Astrocyte of the cerebellum (primary cell): ENCODE results near the gene RECQL5.

Experiments
- DNase-seq: peaks from one replicate; pipeline ENCODE4 v3.0.0-alpha.2; 2011; ENCODE audit warnings: low read depth
- H3K4me3 ChIP-seq: 2 replicates; pipeline ENCODE4 v1.5.1; 2011; ENCODE audit warnings: mild to moderate bottlenecking, low read depth, low read length, moderate library complexity
- in situ Hi-C: cut with HindIII; loops from 2 replicates; pipeline ENCODE4 v1.10.0; 2017; ENCODE audit warnings: low sequenced_read_pairs
- TF ChIP-seq, protein P1 (sequence below): IDR thresholded peaks from 2 replicates; pipeline ENCODE4 v1.5.1; 2012; ENCODE audit warnings: low read length, low read depth, moderate library complexity, mild to moderate bottlenecking; ENCODE audit errors: missing control alignments

The RECQL5 gene

DNA sequence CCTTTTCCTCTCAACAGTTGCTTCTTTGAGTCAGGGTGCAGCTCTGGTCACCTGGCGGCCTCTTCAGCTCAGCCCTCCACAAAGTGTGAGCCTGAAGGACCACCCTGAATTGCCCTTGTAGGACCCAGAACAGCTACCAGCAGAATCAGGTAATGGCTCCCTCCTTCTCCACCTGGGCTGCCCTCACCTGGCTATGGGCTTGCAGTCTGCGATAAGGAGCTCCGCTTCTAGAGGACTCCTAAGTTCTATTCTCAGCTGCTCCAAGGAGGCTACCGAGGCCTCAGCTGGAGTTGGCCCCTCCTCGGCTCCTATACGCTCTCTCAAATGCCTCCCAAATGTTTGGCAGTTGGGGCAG lies 20.3 kb downstream of the RECQL5 start:
- in situ Hi-C loops = no loop called here
- TF ChIP-seq, protein P1, sequence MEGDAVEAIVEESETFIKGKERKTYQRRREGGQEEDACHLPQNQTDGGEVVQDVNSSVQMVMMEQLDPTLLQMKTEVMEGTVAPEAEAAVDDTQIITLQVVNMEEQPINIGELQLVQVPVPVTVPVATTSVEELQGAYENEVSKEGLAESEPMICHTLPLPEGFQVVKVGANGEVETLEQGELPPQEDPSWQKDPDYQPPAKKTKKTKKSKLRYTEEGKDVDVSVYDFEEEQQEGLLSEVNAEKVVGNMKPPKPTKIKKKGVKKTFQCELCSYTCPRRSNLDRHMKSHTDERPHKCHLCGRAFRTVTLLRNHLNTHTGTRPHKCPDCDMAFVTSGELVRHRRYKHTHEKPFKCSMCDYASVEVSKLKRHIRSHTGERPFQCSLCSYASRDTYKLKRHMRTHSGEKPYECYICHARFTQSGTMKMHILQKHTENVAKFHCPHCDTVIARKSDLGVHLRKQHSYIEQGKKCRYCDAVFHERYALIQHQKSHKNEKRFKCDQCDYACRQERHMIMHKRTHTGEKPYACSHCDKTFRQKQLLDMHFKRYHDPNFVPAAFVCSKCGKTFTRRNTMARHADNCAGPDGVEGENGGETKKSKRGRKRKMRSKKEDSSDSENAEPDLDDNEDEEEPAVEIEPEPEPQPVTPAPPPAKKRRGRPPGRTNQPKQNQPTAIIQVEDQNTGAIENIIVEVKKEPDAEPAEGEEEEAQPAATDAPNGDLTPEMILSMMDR = no peak
- no peak overlapping the region for H3K4me3 ChIP-seq
- no peak for DNase-seq

DNA sequence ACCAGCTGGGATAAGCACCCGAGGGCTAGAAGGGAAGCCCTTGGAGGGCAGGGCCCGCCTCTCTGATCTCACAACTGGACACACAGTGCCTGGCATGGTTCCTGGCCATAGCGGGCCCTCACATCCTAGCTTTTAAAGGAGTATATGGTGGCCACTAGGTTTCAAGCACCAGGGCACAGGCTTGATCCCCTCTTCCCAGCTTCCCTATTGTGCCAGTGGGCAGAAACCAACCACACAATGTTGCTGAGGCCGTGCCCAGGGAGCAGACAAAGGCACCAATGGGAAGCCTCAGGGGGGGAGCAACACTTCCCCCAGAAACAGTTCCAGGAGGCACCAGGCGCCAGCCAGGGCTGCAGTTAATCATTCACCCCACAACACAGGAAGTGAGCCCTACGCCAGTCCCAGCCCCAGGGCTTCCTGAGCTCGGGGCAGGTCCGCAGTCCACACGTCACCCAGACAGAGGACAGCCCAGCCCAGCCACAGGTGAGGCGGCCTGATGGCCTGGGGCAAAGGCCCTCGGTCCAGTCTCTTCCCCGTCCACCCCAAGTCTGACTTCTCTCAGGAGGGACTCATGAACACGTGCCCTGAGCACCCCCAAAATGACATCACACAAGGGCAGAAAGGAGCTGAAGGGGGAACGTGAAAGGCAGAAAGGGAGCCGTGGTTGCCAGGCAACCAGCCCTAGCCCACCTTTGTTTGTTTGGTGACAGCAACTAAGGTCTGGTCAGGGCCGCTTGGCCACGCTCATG lies 20.9 kb downstream of the RECQL5 start:
- no peak for DNase-seq
- no peak overlapping the region for H3K4me3 ChIP-seq
- in situ Hi-C loops = no loop called here
- TF ChIP-seq, protein P1 = no peak

DNA sequence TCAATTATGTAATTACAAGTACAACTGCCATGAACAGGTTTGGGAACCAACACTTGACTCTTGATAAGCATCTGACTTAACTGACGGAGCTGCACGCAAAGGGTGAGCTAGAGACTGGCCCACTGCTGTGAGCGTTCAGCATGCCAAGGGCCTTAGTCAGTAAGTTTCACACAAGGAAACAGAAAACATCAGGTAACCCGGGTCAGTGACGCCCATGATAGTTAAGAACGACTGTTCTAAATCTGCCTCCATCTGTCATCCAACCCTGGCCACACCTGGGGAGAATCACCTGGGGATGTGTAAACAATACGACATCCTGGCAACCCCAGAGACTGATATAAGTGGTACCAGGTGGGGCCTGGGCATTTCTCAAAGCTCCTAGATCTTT lies 21.5 kb downstream of the RECQL5 start:
- no peak overlapping the region for H3K4me3 ChIP-seq
- TF ChIP-seq, protein P1 = no peak
- in situ Hi-C loops = no loop called here
- DNase-seq = no peak

DNA sequence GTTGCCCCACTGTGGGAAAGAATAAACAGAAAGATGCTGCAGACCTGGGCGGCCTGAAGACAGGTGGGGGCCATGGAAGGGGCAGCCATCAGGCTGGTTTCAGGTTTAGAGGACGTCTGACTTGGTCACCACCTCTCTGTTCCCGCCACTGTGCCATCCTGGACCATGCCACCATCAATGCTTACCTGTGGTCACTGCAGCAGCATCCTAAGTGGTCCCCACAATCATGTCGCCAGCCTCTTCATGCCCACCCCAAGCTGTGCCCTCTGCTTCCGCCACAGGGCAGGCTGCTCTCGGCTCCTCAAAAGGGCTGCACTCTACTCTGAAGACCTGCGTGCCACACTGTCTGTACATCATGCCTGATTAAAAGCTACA lies 23.3 kb downstream of the RECQL5 start:
- in situ Hi-C loops = no loop called here
- no peak overlapping the region for H3K4me3 ChIP-seq
- DNase-seq = no peak
- TF ChIP-seq, protein P1 = no peak

DNA sequence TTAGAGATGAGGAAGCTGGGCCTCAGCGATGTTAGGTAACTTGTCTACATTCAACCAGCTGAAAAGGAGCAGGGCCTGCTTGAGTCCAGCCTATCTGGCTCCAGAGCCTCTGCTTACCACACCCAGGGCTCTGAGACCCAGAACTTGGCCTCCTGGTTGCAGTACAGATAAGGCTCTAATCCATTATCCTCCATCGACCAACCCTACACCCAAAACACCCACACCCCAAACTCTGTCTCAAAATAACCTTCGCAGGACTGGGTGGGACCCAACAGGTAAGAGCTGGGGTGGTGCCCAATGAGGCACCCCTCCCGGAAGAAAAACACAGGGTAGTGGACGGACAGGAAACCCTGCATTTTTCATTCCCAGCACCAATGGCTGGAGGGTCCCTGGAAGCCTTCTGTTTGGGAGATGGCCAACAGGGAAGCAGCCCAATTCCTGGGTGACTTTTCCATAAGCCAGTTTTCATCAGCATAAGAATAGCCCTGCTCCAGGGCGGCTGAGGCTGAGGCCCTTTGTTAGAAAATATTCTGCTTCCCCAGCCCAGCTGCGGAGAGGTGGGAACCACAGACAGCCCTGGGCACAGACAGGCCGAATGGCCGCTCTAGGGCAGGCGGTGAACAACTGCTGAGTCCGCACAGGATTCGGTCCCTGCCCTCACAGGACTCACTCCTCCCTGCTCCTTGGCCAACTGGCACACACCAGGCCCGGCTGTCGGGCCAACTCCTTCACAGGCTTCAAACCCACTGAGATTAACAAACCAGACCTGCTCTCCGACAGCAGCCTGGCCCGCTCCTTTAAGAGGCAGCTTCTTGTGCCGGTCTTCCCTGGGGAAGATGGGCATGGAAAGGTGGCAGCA lies 23.9 kb downstream of the RECQL5 start:
- no peak overlapping the region for H3K4me3 ChIP-seq
- in situ Hi-C loops = no loop called here
- DNase-seq = no peak
- TF ChIP-seq, protein P1 = no peak

GRCh38 chr17:75642182-75642783 lies 24.7 kb downstream of the RECQL5 start:
- H3K4me3 ChIP-seq = no peak overlapping the region
- TF ChIP-seq, protein P1 = no peak
- in situ Hi-C loops = no loop called here
- no peak for DNase-seq
